ENCODE results near the gene DPYD. TPM values are rescaled to one million over a fixed set of nuclear protein-coding genes. Genes with fewer than 3 reads are reported as not detected.

DPYD gene
- total and polyA plus RNA-seq, 4 donors, result 17.7 to 99.3 (median 74.4) TPM

DNA sequence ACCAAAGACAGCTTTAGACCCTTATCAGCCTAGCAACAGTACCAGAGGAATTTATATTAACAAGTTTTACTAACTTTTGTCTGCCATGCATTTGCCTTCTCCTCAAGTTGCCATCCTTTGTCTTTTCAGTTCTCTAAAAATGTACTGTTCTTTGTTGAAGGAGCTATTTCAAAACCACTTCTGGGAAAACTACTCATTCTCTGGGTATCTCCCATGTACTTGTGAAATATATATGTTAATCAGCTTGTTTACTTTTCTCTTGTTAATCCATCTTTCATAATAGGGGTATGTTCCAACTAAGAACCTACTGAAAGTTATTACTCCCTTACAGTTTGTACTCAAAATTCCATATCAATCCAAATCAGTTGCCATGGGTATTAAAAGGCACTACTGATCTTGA lies 16.3 kb downstream of the DPYD start:
- TF ChIP-seq, protein P1, sequence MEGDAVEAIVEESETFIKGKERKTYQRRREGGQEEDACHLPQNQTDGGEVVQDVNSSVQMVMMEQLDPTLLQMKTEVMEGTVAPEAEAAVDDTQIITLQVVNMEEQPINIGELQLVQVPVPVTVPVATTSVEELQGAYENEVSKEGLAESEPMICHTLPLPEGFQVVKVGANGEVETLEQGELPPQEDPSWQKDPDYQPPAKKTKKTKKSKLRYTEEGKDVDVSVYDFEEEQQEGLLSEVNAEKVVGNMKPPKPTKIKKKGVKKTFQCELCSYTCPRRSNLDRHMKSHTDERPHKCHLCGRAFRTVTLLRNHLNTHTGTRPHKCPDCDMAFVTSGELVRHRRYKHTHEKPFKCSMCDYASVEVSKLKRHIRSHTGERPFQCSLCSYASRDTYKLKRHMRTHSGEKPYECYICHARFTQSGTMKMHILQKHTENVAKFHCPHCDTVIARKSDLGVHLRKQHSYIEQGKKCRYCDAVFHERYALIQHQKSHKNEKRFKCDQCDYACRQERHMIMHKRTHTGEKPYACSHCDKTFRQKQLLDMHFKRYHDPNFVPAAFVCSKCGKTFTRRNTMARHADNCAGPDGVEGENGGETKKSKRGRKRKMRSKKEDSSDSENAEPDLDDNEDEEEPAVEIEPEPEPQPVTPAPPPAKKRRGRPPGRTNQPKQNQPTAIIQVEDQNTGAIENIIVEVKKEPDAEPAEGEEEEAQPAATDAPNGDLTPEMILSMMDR (IDR thresholded peaks at IDR 0.05; ENCODE audit: control extremely low read depth, extremely low read depth), result no peak
- ATAC-seq (ENCODE audit: insufficient read depth, low FRiP score), result no peak
- no peaks in the 10 kb centered on the region for H3K27me3 ChIP-seq (ENCODE audit: control insufficient read depth in 3 of 3, insufficient read depth in 3 of 3, low read length in 2 of 3)
- H3K4me1 ChIP-seq (ENCODE audit: control insufficient read depth in 5 of 5, insufficient read depth in 5 of 5, low read length in 5 of 5), result peaks cover 3 to 8% (median 7%) of the 10 kb centered on the region in 5 donors
- H3K4me3 ChIP-seq, result no peak overlapping the region
- peak in 1 of 3 donors; percentile 46 for DNase-seq
- H3K9me3 ChIP-seq (ENCODE audit: control insufficient read depth in 4 of 4, insufficient read depth in 3 of 4, low read length in 3 of 4), result no peaks in the 10 kb centered on the region
- no peak overlapping the region for H3K9ac ChIP-seq (ENCODE audit: insufficient read depth in 1 of 2, low read length in 2 of 2)
- H3K27ac ChIP-seq (ENCODE audit: low read depth in 1 of 2, low read length in 1 of 2), result peak overlapping the region in 1 of 2 donors; percentile 33
- no peaks in the 10 kb centered on the region for H3K36me3 ChIP-seq (ENCODE audit: control insufficient read depth in 4 of 4, insufficient read depth in 4 of 4, low read length in 4 of 4)

DNA sequence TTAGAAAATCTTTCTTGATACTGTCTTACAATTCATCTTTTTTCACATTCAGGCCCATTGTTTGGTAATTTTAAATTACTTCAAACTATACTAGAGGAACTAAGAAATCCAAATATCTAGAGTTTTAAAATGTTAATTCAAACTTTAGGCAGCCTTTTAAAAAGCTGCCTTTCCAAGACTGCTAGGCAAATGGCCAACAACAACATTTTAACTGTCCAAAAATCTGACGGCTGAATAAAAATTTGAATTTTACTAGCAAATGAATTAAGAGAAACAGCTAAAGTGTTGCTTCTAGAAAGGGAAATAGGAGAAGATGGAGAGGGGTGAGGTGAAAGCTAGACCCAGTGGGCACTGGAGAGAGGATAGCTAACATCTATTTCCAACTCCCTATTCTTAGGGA lies 17.2 kb downstream of the DPYD start:
- H3K4me3 ChIP-seq, result no peak overlapping the region
- 34 to 80% methylated on average over 1 of the region's 1 CpG for WGBS, 2 donors
- peaks cover 0 to under 1% (median 0%) of the 10 kb centered on the region in 4 donors for H3K36me3 ChIP-seq (ENCODE audit: control insufficient read depth in 4 of 4, insufficient read depth in 4 of 4, low read length in 4 of 4)
- peak in 2 of 3 donors; percentile 39 to 70 for DNase-seq
- TF ChIP-seq, protein P1 (IDR thresholded peaks at IDR 0.05; ENCODE audit: control extremely low read depth, extremely low read depth), result no peak
- H3K4me1 ChIP-seq (ENCODE audit: control insufficient read depth in 5 of 5, insufficient read depth in 5 of 5, low read length in 5 of 5), result peaks cover 3 to 8% (median 7%) of the 10 kb centered on the region in 5 donors
- peak overlapping the region in 1 of 2 donors; percentile 3 for H3K27ac ChIP-seq (ENCODE audit: low read depth in 1 of 2, low read length in 1 of 2)
- H3K27me3 ChIP-seq (ENCODE audit: control insufficient read depth in 3 of 3, insufficient read depth in 3 of 3, low read length in 2 of 3), result no peaks in the 10 kb centered on the region
- no peak overlapping the region for H3K9ac ChIP-seq (ENCODE audit: insufficient read depth in 1 of 2, low read length in 2 of 2)
- no peak for ATAC-seq (ENCODE audit: insufficient read depth, low FRiP score)
- peaks cover 0 to under 1% (median 0%) of the 10 kb centered on the region in 4 donors for H3K9me3 ChIP-seq (ENCODE audit: control insufficient read depth in 4 of 4, insufficient read depth in 3 of 4, low read length in 3 of 4)

DNA sequence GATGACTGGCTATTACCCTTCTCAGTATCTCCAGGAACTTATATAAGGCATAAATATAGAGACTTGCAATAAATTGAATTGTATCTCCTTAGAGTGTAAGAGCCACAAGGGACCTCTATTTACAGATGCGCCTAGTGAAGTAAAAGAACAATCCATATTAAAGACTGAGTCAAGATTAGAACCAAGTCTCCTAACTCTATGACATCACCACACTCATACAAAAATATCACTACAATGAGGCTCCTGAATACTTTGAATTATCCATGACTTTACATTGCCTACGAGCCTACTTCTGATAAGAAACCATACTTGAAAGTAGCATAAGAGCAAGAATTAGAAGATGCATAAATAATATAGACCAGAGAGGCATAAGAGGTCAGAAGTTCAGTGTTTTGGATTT lies 18.8 kb downstream of the DPYD start:
- Histone ChIP-seq H3K4me1 (ENCODE audit: control insufficient read depth in 5 of 5, insufficient read depth in 5 of 5, low read length in 5 of 5) (peaks cover 0 to 8% (median 7%) of the 10 kb centered on the region in 5 donors), H3K4me3 (no peak overlapping the region), H3K36me3 (ENCODE audit: control insufficient read depth in 4 of 4, insufficient read depth in 4 of 4, low read length in 4 of 4) (peaks cover 0 to 2% (median 0%) of the 10 kb centered on the region in 4 donors), H3K9me3 (ENCODE audit: control insufficient read depth in 4 of 4, insufficient read depth in 3 of 4, low read length in 3 of 4) (peaks cover 0 to 3% (median 0%) of the 10 kb centered on the region in 4 donors), H3K27me3 (ENCODE audit: control insufficient read depth in 3 of 3, insufficient read depth in 3 of 3, low read length in 2 of 3) (no peaks in the 10 kb centered on the region), H3K27ac (ENCODE audit: low read depth in 1 of 2, low read length in 1 of 2) (no peak overlapping the region), H3K9ac (ENCODE audit: insufficient read depth in 1 of 2, low read length in 2 of 2) (no peak overlapping the region)
- WGBS, 2 donors, result 85 to 93% methylated on average over 2 of the region's 2 CpGs
- ATAC-seq (ENCODE audit: insufficient read depth, low FRiP score) (no peak), DNase-seq (no peak)
- TF ChIP-seq, protein P1 (IDR thresholded peaks at IDR 0.05; ENCODE audit: control extremely low read depth, extremely low read depth), result no peak

All from lung (tissue), 12 donors.